Loucy (cell line): ENCODE results near the gene MOV10L1.

Experiments
- H2AFZ ChIP-seq: fragments of 200-600 bp; sonication (generic); 2 replicates; pipeline ENCODE4 v1.6.0; 2016; ENCODE audit warnings: antibody characterized with exemption, mild to moderate bottlenecking, low read length, moderate library complexity
- H3F3A ChIP-seq: fragments of 200-600 bp; 2 replicates; pipeline ENCODE4 v1.6.0; 2016; ENCODE audit warnings: antibody characterized with exemption, low read depth, mild to moderate bottlenecking
- H3K27me3 ChIP-seq: fragments of 200-600 bp; sonication (generic); 2 replicates; pipeline ENCODE4 v1.6.1; 2014; ENCODE audit warnings: low read length, mild to moderate bottlenecking; ENCODE audit not compliant: insufficient read depth, poor library complexity, severe bottlenecking
- H3K36me3 ChIP-seq: fragments of 200-600 bp; sonication (generic); 2 replicates; pipeline ENCODE4 v1.6.1; 2016; ENCODE audit warnings: low read length; ENCODE audit not compliant: insufficient read depth
- H3K4me1 ChIP-seq: fragments of 200-600 bp; sonication (generic); 2 replicates; pipeline ENCODE4 v1.5.1; 2014; ENCODE audit warnings: low read length, mild to moderate bottlenecking; ENCODE audit not compliant: insufficient read depth, poor library complexity, severe bottlenecking
- H3K4me2 ChIP-seq: fragments of 200-600 bp; sonication (generic); 2 replicates; pipeline ENCODE4 v1.6.0; 2014; ENCODE audit warnings: antibody characterized with exemption, low read length, low read depth, mild to moderate bottlenecking; ENCODE audit not compliant: poor library complexity, severe bottlenecking
- H3K4me3 ChIP-seq: fragments of 200-600 bp; sonication (generic); 2 replicates; pipeline ENCODE4 v1.5.1; 2014; ENCODE audit warnings: low read length, mild to moderate bottlenecking, mixed read lengths; ENCODE audit not compliant: poor library complexity, severe bottlenecking
- H3K79me2 ChIP-seq: fragments of 200-600 bp; sonication (generic); 2 replicates; pipeline ENCODE4 v1.6.1; 2014; ENCODE audit warnings: low read length; ENCODE audit not compliant: insufficient read depth
- H3K9ac ChIP-seq: fragments of 200-600 bp; sonication (generic); 2 replicates; pipeline ENCODE4 v1.6.0; 2014; ENCODE audit warnings: mild to moderate bottlenecking, low read depth, low read length, moderate library complexity; ENCODE audit not compliant: poor library complexity, severe bottlenecking
- H3K9me2 ChIP-seq: fragments of 200-600 bp; sonication (generic); replicated peaks from 2 replicates; pipeline ENCODE4 v1.6.1; 2016; ENCODE audit warnings: low read depth, low read length, mixed read lengths
- H3K9me3 ChIP-seq: fragments of 200-600 bp; sonication (generic); 2 replicates; pipeline ENCODE4 v1.6.1; 2014; ENCODE audit warnings: mild to moderate bottlenecking, antibody characterized with exemption, low read length, low read depth; ENCODE audit not compliant: insufficient read depth
- H4K20me1 ChIP-seq: fragments of 200-600 bp; sonication (generic); 2 replicates; pipeline ENCODE4 v1.6.0; 2014; ENCODE audit warnings: antibody characterized with exemption, low read length, mild to moderate bottlenecking; ENCODE audit not compliant: insufficient read depth, poor library complexity, severe bottlenecking
- EZH2phosphoT487 ChIP-seq: fragments of 200-600 bp; IDR thresholded peaks from 2 replicates; pipeline ENCODE4 v1.6.1; 2018; ENCODE audit warnings: antibody characterized with exemption, mild to moderate bottlenecking, moderate library complexity, borderline replicate concordance
- TF ChIP-seq, protein P1 (sequence below): fragments of 200-600 bp; sonication (generic); conservative IDR thresholded peaks from 2 replicates; pipeline ENCODE4 v1.5.1; 2014; ENCODE audit warnings: mild to moderate bottlenecking, antibody characterized with exemption, low read length

Gene MOV10L1

DNA sequence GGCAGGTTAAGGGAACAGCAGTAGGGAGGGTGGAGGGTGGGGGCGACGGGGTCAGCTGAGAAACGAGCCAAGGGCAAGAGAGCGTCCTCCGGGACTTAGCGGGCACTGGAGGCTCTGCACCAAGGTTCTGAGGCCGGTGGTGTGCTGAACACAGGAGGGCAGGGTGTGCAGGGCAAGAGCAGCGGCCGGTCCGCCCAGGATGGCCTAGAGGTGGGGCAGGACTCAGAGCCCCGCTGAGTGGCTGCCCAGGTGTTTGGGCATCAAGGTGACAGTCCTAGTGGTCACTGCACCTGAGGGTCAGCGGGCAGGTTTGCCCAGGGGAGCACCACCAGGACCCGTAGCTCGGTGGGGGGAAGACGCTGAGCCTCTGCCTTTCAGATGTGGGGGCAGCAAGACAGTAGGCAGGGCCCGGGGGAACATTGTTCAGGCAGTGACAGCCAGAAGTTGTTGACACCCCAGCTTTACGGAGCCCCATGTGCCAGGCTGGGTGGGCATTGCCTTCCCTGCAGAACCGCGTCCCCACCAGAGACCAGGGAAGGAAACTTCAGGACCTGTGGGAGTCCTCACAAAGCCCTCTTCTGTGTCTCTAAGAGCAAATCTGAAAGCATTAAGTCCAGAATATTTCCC lies 27.2 kb upstream of the MOV10L1 start:
- Histone ChIP-seq H3K9me2 (no peaks in the 10 kb centered on the region), H3K27me3 (no peaks in the 10 kb centered on the region), H3F3A (no peaks in the 10 kb centered on the region), H3K4me3 (no peak overlapping the region), H3K9me3 (no peaks in the 10 kb centered on the region), H3K9ac (no peak overlapping the region), H3K79me2 (no peaks in the 10 kb centered on the region), H4K20me1 (no peaks in the 10 kb centered on the region), H3K4me1 (no peaks in the 10 kb centered on the region), H3K4me2 (no peak overlapping the region), H3K36me3 (no peaks in the 10 kb centered on the region), H2AFZ (no peak overlapping the region)
- TF ChIP-seq EZH2phosphoT487 = no peak
- TF ChIP-seq, protein P1, sequence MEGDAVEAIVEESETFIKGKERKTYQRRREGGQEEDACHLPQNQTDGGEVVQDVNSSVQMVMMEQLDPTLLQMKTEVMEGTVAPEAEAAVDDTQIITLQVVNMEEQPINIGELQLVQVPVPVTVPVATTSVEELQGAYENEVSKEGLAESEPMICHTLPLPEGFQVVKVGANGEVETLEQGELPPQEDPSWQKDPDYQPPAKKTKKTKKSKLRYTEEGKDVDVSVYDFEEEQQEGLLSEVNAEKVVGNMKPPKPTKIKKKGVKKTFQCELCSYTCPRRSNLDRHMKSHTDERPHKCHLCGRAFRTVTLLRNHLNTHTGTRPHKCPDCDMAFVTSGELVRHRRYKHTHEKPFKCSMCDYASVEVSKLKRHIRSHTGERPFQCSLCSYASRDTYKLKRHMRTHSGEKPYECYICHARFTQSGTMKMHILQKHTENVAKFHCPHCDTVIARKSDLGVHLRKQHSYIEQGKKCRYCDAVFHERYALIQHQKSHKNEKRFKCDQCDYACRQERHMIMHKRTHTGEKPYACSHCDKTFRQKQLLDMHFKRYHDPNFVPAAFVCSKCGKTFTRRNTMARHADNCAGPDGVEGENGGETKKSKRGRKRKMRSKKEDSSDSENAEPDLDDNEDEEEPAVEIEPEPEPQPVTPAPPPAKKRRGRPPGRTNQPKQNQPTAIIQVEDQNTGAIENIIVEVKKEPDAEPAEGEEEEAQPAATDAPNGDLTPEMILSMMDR = no peak

DNA sequence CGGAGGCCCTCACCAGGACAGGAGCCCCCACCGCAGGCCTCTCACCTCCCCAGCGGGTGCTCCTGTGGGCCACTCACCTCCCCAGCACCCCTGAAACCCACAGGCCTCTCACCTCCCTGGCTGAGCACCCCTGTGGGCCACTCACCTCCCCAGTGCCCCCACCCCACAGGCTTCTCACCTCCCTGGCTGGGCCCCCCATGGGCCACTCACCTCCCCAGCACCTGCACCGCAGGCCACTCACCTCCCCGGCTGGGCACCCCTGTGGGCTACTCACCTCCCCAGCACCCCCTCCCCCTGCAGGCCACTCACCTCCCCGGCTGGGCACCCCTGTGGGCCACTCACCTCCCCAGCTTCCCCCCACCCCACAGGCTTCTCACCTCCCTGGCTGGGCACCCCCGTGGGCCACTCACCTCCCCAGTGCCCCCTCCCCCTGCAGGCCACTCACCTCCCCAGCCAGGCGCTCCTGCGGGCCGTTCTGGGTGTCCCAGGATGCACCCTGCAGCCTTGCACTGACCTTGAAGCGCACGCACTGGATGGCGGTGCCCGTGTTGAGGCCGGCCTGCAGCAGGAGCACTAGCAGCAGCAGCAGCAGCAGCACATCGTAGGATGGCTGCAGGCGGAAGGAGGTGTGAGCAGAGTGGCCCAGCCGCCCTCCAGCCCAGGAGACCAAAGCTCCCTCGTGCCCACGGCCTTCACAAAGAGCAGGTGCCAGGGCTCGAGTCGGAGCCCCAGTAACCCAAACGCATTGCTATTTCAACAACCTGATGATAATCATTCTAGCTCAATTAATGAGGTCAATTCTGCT lies 26.0 kb upstream of the MOV10L1 start:
- Histone ChIP-seq H3K9me2 (no peaks in the 10 kb centered on the region), H2AFZ (no peak overlapping the region), H3K4me1 (no peaks in the 10 kb centered on the region), H3F3A (no peaks in the 10 kb centered on the region), H3K27me3 (no peaks in the 10 kb centered on the region), H3K9ac (no peak overlapping the region), H4K20me1 (no peaks in the 10 kb centered on the region), H3K4me2 (no peak overlapping the region), H3K36me3 (no peaks in the 10 kb centered on the region), H3K79me2 (no peaks in the 10 kb centered on the region), H3K9me3 (no peaks in the 10 kb centered on the region), H3K4me3 (no peak overlapping the region)
- TF ChIP-seq, protein P1 = no peak
- no peak for TF ChIP-seq EZH2phosphoT487

DNA sequence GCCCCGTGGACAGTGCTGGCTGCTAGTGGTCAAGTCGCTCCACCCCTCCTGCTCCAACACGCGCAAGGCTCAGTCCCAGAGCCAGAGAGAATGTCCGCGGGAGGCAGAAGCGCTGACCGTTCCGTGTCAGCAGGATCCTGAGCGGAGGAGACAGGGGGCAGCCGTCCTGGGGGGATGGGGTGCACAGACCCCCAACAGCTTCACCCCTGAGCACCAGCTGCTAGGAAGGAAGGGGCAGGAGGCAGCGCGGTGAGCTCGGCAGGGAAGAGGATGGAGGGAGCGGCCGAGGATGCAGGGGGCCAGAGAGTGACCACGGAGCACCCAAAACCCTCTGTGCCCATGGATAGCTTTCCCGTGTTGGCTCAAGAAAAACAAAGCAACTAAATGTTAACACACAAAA lies 25.4 kb upstream of the MOV10L1 start:
- H3K9ac ChIP-seq = no peak overlapping the region
- TF ChIP-seq EZH2phosphoT487 = no peak
- no peaks in the 10 kb centered on the region for H3K9me2 ChIP-seq
- H3K4me2 ChIP-seq = no peak overlapping the region
- no peaks in the 10 kb centered on the region for H3K79me2 ChIP-seq
- H3K9me3 ChIP-seq = no peaks in the 10 kb centered on the region
- no peaks in the 10 kb centered on the region for H4K20me1 ChIP-seq
- H3K36me3 ChIP-seq = no peaks in the 10 kb centered on the region
- no peaks in the 10 kb centered on the region for H3F3A ChIP-seq
- H2AFZ ChIP-seq = no peak overlapping the region
- H3K4me3 ChIP-seq = no peak overlapping the region
- H3K27me3 ChIP-seq = no peaks in the 10 kb centered on the region
- H3K4me1 ChIP-seq = no peaks in the 10 kb centered on the region
